Activated CD4-positive, alpha-beta T cell treated with anti-CD3 and anti-CD28 coated beads, Interleukin-2, Interleukin-6, amounts not matched to agents 100 ng/mL and 50 ng/mL, durations not matched to agents 16 hours and 8 hours (primary cell): ENCODE measurements around the gene ELOB.

Source experiments
- DNase-seq: peaks from one replicate; pipeline ENCODE4 v3.0.0-alpha.2; 2020

The ELOB gene

GRCh38 chr16:2809149-2809760 lies 32.2 kb upstream of the ELOB start:
- DNase-seq: no peak

GRCh38 chr16:2808181-2808580 lies 31.1 kb upstream of the ELOB start:
- no peak for DNase-seq

- no peak for DNase-seq
These were observed 29.2 kb upstream of the ELOB start for GRCh38 chr16:2806286-2806685.

- DNase-seq: no peak
These were observed 27.6 kb upstream of the ELOB start for GRCh38 chr16:2804728-2805127.

- DNase-seq: no peak
These were observed 26.6 kb upstream of the ELOB start for GRCh38 chr16:2803545-2804195.

GRCh38 chr16:2799859-2800226 lies 22.8 kb upstream of the ELOB start:
- DNase-seq: no peak

GRCh38 chr16:2799205-2799858 lies 22.3 kb upstream of the ELOB start:
- DNase-seq: no peak

- DNase-seq: no peak
These were observed 21.7 kb upstream of the ELOB start for GRCh38 chr16:2798723-2799204.

- DNase-seq: no peak
These were observed 18.5 kb upstream of the ELOB start for GRCh38 chr16:2795395-2796143.

- no peak for DNase-seq
These were observed 15.9 kb upstream of the ELOB start for GRCh38 chr16:2792940-2793339.

- DNase-seq: no peak
These were observed 14.1 kb upstream of the ELOB start for GRCh38 chr16:2791174-2791573.

GRCh38 chr16:2790631-2791030 lies 13.6 kb upstream of the ELOB start:
- no peak for DNase-seq

GRCh38 chr16:2787961-2788360 lies 10.9 kb upstream of the ELOB start:
- no peak for DNase-seq

- DNase-seq: no peak
These were observed 10.3 kb upstream of the ELOB start, which contains the start of gene PRSS33 for GRCh38 chr16:2787406-2787805. Gene PRSS33, minus strand, starts transcription at chr16:2787560. Its CDS starts 1,013 bp downstream, at chr16:2786547.

- no peak for DNase-seq
These were observed 9.7 kb upstream of the ELOB start for GRCh38 chr16:2786826-2787151.

GRCh38 chr16:2786061-2786825 lies 9.2 kb upstream of the ELOB start:
- DNase-seq: no peak

- no peak for DNase-seq
These were observed 8.3 kb upstream of the ELOB start for GRCh38 chr16:2785101-2785991.

- no peak for DNase-seq
These were observed 7.4 kb upstream of the ELOB start for GRCh38 chr16:2784358-2785100.

GRCh38 chr16:2783581-2784357 lies 6.7 kb upstream of the ELOB start:
- no peak for DNase-seq
